Measurements from ENCODE around the gene MAGT1.
"Not testable (repeated sequence)": the region's sequence is repeated elsewhere in the genome, so short reads cannot be mapped to it uniquely, and the experiment has no call there.

MAGT1 gene

DNA sequence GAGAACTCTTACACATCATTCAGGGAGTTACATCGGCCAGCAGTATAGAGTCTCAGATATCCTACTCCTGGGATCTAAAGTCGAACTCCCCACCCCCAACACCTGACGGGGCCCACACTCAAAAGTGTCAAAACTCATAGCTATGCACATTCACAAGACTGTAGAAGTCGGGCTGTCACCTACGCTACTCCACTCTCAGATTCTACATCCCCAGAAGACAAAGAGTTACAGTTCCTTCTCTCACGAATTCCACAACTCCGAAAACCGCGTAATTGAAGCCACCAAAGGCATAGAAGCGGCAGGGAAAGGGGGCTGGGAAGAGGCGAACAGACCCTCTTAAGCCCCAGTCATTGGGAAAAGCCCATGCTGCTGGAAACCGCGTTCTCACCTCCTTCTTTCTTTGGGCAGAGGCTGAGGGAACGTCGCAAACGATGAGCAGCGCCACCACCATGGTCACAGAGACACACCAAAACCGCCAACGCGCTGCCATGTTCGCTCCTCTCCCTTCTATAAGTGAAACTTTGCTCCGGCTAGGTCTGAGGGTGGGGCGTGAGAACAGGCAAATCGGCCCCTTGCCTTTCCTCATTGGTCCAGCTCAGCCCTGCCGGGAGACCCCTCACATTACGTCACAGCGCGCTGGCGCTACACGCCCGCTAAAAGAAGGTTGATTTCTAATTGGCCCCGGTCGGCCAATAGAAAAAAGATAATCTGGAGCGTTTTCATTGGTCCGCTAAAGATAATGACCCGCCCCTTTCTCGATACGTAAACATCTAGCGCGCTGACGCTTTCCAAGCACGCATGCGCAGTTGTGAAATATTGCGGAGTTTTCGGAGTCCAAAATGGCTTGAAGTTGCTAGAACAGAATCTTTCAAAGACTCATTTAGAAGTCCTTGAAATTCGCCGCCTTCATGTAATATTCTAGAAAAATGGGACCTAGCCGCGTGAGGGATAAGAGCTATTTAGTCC is at the start of gene MAGT1:
TSS of gene MAGT1 (minus strand) at position 515 of the 966 bp plus-strand sequence. CDS start at position 490, 25 bp downstream.
- DNase-seq: peak; percentile 96

DNA sequence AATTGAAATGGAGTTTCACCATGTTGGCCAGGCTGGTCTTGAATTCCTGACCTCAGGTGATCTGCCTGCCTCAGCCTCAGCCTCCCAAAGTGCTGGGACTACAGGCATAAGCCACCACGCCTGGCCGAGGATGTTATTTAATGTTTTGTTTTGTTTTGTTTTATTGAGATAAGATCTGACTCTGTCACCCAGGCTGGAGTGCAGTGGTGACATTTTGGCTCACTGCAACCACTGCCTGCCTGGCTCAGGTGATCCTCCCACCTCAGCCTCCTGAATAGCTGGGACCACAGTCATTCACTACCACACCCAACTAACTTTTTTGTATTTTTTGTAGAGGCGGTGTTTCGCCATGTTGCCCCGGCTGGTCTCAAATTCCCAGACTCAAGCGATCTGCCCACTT is 49.8 kb upstream of the MAGT1 start:
- not testable (repeated sequence) for DNase-seq

DNA sequence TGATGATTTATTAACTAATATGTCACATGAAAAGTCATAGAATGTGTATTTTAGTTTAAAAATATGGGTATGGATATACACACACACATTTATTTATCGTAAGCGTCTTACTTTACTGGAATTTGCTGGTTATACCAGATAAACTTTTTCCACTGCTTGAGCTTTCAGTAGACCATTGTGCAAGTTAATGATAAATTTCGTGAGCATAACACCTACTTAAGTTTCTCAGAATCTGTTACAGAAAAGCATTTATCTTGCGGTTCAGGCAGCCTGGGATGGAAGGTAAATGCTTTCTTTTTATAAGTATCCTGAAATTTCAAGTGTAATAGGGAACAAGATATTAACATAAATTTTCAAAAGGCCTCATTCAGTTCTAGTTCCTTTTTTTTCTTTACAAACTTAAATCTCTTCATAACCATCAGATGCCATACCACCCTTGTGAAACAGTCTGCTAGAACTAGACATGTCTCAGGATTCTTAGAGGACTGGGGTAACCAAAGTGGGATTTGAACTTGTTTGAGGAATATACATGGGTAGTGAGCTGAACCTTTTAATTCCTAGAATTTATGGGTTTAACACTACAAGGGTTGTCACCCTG is 42.9 kb upstream of the MAGT1 start:
- no peak for DNase-seq

DNA sequence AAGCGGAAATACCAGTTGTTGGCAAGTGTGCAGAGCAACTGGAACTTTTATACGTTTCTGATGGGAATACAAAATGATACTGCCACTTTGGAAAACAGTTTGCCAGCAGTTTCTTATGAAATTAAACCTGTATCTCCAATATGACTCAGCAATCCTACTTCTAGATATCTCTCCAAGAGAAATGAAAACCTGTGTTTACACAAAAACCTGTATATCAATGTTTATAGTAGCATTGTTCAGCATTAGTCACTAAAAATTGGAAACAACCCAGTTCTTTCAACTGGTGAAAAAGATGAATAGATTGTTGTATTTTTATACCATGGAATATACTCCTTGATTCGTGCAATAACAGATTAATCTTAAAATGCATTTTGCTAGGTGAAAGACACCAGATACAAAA is 42.1 kb upstream of the MAGT1 start:
- DNase-seq: no peak

DNA sequence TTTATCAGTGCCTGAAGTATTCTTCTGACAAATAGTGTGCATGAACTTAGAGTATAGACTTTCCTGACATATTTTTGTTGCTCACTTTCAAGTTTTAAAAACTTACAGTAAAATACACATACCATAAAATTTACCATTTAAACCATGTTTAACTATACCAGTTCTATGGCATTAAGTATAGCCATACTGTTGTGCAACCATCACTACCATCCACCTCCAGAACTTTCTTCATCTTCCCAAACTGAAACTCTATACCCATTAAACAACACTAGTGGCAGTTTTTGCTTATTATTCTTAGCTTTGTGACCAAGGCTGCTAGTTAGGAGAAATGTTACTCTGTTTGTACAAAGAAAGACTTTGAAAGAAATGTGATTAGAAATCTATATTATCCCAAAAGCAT is 41.1 kb upstream of the MAGT1 start:
- no peak for DNase-seq

DNA sequence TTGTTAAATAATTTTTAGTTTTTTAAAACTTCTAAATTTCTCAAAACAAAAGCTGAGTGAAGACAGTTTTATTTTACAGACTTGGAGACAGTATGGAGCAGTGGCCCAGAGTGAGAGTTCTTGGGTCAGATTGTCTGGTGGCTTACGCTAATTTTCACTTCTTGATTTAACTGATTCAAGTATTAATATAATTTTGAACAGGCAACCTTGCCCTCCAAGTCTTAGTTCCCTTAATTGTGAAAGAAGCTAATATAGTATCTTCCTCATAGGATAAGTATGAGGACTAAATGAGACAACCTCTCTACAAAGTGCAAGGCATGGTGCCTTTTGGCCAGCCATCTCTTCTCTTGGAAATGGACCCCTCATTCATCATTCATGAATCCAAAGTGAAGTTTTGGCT is 40.7 kb upstream of the MAGT1 start:
- no peak for DNase-seq

DNA sequence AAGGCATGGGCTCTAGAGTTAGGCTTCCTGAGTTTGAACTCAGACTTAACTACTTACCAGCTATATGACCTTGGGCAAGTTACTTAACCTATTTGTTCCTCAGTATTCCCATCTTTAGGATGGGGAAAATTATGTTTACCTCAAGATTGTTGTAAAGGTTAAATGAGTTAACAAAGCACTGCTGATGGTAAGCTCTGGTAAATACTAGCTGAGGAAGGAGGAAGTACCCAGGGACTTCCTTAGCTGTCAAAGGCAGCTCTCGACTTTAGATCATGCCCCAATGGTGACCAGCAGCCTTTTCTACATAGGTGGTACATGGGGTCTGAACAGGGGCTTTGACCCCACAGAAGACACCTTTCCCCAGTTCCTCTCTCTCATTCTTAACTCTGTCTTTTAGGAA is 35.3 kb upstream of the MAGT1 start:
- no peak for DNase-seq

DNA sequence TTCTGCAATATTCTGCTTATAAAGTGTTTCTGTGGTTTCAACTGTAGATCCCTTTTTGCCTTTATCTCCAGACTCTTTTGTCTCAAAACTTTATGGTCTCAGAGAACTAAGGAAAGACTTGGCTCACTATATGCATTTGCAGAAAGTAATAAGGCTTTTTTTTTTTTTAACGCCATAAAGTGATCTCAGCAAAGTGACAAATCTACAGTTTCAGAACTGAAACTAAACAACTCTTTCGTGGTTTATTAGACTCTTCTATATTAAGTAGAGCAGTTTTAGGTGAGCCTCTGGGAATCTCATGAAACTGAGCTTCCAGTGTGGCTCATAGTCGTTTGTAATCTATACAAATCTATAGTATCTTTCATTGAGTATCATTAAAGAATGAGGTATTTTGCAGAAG is 30.5 kb upstream of the MAGT1 start:
- DNase-seq: no peak

DNA sequence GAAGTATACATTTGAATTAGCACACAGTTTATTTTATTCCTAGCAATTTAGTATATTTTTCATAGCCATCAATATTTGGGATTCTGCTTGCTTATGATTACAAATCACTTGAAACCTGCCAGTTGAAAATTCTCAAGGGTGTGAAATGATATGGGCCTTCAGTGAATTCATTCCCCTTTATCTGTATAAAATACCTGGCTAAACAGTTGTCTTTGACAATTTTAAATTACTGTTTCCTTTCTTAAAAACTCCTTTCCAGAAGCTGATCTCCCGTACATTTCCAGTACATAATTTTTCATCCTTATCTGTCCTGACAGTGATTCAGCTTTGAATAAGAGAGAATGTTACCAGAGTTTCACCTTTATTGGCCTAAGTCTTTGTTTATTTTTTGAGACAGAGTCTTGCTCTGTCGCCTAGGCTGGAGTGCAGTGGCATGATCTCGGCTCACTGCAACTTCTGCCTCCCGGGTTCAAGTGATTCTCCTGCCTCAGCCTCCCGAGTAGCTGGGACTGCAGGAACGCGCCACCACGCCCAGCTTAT is 29.2 kb upstream of the MAGT1 start:
- no peak for DNase-seq

DNA sequence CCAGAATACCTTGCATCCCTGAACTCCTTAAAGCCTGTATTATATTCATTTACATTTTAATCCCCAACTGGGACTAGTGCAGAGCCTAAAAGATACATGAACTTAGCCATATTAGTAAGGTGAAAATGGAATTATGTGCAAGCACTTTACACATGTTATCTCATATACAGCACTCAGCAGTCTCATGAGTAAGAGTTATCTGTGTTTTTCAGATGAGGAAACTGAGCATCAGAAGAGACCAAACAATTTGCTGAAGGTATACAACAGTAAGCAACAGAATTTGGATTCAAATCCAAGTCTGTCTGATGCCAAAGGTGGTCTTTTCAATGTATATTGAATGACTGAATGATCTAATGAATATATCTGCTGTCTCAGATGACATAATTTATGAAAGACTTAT is 27.6 kb upstream of the MAGT1 start:
- no peak for DNase-seq

DNA sequence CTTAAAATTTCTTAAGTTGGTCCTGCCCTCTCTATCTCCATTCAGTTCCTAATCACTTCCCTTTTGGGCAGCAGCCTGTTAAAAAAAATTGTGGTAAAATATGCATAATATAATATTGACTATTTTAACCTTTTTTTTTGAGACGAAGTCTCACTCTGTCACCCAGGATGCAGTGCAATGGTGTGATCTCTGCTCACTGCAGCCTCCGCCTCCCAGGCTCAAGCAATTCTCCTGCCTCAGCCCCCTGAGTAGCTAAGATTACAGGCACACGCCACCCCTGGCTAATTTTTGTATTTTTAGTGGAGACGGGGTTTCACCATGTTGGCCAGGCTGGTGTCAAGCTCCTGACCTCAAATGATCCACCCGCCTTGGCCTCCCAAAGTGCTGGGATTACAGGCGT is 24.1 kb upstream of the MAGT1 start:
- DNase-seq: not testable (repeated sequence)

DNA sequence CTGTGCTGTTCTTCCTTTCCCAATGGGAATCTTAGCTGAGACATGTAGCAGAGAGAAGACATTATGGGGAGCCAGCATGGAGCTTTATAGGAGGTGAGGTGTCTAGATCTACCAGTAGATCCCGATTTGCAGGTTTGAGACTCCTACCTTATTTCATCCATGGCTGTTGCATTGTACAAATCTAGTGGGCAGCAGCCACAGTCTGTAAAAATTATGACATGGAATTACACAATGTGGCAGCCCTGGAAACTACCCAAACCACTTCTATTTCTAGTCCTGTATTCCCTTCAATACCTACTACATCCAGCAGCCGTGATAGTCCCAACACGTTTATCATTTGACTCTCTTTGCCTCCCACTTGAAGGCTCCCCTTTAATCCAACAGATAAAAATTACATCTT is 23.3 kb upstream of the MAGT1 start:
- no peak for DNase-seq

DNA sequence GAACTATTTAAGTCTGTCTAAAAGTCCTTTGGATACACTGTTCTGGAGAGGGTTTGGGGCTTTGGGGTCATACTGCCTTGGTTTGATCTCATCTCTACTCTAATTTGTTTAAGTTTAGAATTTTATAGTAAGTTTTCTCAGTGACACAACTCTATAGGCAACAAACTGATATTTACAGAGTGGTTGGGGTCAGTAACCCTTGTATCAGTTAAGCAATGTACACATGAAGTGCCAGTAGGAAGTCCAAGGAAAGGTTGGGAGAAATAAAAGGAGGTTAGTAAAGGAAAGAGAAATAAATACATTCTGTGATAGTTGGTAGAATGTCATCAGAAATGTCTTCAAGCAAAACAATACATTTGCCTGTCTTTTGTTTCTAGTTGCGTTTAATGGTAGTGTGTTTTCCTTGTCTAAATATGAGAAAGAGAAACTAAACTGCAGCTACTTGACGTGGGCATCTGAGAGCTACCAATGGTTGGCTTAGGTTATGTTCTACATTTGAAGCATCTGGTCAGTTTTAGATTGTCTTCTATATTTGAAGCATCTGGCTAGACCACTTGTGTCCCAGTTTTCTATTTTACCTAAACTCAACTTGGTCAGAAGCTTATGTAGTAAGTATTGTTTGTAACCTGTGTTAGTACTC is 22.2 kb upstream of the MAGT1 start:
- DNase-seq: no peak

DNA sequence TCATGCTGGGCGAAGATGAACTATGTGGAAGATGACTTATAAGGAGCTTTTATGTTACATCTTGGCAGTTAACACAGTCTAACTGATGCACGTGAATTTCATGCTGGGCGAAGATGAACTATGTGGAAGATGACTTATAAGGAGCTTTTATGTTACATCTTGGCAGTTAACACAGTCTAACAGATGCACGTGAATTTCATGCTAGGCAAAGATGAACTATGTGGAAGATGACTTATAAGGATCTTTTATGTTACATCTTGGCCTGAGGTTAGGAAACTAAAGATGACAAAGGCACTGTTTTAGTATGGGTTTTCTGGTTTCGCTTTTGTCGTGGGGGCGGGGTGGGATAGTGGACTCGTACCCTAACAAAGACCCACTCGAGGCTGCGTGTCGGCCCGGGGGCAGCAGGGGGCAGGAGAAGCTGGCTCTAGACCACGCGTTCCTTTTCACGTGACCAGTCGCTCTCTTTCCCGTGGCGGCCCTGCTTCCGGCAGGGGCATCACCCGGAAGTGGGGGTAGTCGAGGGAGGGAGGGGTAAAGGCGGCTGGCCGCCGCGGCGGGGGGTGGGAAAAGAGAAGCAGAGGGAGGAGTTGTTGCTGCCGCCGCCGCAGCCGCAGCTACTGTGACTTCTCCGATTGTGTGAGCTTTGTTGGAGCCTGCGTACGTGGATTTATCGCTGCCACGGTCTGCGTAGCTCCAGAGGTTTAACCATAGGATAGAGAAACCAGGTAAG is 15.0 kb upstream of the MAGT1 start, which contains the start of gene ATP7A:
TSS of gene ATP7A (plus strand) at position 586 of the 733 bp plus-strand sequence. CDS start 60,949 bp downstream, outside the sequence.
- DNase-seq: peak; percentile 95

DNA sequence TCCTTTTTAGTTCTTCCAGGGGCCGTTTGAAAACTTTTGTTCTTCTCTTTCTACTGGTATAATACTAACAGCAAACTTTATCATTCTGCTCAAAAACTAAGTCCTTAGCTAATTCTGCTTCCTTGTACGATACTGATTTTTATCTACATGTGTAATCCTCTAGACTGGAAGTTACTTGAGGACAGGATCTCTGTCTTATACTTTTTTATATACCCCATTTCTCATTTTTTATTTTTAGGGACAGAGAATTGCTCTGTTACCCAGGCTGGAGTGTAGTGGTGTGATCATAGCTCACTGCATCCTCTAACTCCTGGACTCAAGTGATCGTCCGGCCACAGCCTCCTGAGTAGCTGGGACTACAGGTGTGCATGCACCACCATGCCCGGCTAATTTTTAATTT is 6.3 kb upstream of the MAGT1 start:
- no peak for DNase-seq

DNA sequence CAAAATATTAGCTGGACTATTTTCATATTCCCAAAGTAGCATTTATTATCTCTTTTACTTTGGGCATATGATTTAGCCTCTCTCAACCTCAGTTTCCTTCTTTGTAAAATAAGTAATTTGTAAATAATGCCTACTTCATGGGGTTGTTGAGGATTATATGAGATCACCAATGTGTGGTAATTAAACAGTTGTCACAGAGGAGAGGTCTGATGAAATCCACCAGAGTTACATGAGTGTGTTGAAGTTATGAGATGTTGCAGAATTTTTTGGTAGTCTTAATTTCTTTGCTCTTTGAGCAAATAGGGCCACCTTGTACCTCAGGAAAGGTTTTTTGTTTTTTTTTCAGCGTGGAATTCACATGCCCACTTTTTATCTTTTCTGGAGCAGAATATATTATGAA is 5.5 kb upstream of the MAGT1 start:
- no peak for DNase-seq

DNA sequence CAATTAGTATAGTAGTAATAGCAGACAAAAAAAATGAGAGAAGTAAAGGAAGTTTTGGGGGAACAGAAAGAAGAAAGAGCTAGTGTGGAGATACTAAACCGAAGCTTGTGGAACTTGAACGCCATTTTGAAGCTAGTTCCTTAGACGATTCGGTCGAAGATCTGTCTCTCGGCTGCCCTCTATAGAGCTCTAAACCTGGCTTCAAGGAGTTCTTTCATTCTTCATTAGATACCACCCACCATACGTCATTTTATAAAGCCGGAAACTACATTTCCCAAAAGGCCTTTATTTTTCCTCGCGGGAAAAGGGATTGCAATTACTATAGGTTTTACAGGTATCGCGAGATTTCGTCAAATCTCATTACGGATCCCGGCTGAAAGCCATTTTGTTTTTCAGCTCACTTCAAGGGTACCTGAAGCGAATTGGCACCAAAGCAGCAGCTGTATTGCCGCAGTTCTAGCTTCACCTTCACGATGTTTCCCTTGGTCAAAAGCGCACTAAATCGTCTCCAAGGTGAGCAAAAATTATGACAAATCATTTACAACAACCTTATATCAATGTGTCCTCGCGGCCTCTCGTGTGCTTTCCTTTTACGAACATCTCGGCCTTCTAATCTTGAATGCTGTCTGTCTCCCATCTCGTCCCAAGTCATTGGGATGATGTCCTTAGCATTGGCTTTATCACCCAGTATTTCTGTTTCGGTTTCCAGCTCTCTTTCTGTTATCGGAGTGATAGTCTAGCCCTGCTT is 4.0 kb upstream of the MAGT1 start, which contains the start of gene COX7B:
TSS of gene COX7B (plus strand) at position 388 of the 748 bp plus-strand sequence. CDS start at position 474, 86 bp downstream.
- peak; percentile 95 for DNase-seq

DNA sequence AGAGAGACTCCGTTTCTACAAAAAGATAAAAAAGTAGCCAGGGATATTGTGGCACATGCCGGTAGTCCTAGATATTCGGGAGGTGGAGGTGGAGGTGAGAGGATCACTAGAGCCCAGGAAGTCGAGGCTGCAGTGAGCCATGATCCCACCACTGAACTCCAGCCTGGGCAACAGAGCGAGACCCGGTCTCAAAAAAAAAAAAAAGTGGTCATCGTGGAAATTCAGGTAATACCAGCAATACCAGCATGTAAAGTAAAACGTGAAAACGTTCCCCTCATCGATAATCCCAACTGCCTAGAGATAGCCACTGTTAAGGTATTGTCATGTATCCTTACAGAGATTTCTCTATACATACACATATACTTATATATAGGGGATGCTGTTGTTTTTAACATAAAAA is 1.5 kb downstream of the MAGT1 start:
- no peak for DNase-seq

DNA sequence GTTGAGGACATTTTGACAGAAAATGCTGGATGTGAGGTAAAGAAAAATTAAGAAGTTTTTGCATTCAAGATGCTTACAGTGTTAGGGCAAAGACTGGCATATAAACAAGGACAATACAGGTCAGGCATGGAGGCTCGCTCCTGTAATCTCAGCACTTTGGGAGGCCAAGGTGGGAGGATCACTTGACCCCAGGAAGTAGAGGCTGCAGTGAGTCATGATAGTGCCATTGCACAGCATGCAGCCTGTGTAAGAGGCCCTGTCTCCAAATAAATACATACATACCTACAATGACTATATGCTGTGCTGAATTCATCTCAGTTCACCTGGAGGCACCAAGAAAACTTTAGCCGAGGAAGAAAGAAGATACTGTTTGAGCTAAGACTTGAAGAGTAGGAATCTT is 2.3 kb downstream of the MAGT1 start:
- DNase-seq: no peak

DNA sequence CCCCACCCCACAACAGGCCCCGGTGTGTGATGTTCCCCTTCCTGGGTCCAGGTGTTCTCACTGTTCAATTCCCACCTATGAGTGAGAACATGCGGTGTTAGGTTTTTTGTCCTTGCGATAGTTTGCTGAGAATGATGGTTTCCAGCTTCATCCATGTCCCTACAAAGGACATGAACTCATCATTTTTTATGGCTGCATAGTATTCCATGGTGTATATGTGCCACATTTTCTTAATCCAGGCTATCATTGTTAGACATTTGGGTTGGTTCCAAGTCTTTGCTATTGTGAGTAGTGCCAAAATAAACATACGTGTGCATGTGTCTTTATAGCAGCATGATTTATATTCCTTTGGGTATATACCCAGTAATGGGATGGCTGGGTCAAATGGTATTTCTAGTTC is 13.8 kb downstream of the MAGT1 start:
- not testable (repeated sequence) for DNase-seq

DNA sequence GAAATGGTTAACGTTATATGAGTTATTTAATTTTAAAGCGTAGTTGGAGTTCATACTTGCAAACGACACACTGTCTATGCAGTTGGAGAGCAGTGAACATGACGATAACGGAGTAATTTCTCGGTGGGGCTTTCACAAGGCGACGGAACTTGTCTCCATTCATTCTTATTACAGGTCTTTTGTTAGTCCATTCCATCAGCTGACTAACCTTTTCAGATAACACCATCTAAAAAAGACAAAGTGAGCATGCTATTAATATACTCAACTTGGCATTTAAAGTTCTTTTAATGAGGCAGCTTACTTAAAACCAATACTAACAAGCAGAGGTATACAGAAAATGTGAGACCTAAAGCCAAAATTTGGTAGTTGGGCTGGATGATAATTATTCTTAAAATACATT is 19.9 kb downstream of the MAGT1 start:
- DNase-seq: no peak

DNA sequence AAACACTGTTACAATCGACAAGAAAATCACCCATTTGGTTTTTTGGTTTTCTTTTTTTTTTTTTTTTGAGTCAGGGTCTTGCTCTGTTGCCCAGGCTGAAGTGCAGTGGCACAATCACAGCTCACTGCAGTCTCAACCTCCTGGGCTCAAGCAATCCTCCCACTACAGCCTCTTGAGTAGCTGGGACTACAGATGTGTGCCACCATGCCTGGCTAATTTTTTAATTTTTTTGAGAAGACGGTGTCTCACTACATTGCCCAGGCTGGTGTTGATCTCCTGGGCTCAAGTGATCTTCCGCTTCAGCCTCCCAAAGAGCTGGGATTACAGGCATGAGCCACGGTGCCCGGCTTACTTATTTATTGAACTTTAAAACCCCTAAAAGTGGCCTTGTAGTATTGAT is 63.7 kb downstream of the MAGT1 start:
- not testable (repeated sequence) for DNase-seq

Data from CD4-positive, alpha-beta T cell treated with Interleukin-21 for 1 hour (primary cell).